HPDE6-E6E7 (cell line): ENCODE data around the gene CCDC194.

Source experiments
- DNase-seq: peaks from one replicate; pipeline ENCODE4 v3.0.0; 2011; ENCODE audit warnings: missing footprints; ENCODE audit errors: extremely low spot score

CCDC194 gene

DNA sequence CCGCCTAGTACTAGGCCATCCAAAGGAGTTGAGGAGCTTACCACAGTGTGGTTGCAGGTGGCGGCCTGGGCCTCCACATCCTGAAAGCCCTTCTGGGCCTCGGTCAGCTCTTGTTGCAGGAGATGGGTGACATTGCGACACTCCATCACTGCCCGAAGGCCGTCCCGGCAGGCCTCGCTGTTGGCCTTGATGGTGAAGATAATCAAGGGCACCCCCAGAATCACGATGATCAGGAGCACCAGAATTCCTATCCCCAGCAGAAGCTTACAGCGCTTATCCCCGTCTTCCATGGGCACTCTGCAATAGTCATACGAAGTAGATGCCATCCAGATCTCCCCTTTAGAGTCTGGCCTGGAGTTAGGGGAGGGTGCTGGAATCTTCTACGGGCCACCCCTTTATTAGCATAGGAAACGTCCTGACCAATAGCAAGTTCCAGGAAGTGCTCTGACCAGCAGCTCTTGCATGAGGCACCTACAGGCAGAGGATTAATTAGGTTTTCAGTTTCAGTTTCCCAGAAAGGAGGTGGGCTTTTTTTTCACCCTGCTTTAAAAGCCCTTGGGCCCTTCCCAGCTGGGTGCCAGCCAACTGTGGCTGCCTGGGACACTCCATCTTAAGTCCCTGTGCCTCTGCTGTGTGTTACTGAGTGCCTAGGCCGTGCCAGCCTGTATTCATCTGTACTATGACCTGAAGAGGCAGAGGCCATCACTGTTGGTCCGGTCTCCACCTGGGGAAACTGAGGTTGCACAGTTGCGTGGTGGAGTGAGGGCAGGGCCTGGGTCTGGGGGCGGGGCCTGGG lies 11.5 kb upstream of the CCDC194 start, which contains the start of gene BST2:
Gene BST2, minus strand, starts transcription at position 381 of the 796 bp plus-strand sequence. Its CDS starts 55 bp downstream, at position 326.
- DNase-seq = peak; percentile 98

GRCh38 chr19:17404621-17405249 lies 10.7 kb upstream of the CCDC194 start:
- DNase-seq = no peak

DNA sequence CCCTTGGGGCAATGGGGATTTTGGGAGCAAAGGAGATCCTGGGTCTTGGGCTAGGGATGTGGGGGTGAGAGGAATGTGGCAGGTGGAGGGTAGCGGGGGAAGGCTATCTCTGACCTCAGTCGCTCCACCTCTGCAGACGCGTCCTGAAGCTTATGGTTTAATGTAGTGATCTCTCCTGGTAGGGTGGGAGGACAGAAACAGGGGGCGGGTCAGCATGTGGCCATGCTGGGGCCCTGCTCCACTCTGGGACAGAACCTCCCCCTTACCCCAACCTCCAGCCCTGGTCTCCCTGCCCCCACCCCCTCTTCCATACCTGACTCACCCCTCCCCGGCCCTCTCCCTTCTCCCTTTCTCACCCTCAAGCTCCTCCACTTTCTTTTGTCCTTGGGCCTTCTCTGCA lies 10.0 kb upstream of the CCDC194 start:
- DNase-seq = no peak

DNA sequence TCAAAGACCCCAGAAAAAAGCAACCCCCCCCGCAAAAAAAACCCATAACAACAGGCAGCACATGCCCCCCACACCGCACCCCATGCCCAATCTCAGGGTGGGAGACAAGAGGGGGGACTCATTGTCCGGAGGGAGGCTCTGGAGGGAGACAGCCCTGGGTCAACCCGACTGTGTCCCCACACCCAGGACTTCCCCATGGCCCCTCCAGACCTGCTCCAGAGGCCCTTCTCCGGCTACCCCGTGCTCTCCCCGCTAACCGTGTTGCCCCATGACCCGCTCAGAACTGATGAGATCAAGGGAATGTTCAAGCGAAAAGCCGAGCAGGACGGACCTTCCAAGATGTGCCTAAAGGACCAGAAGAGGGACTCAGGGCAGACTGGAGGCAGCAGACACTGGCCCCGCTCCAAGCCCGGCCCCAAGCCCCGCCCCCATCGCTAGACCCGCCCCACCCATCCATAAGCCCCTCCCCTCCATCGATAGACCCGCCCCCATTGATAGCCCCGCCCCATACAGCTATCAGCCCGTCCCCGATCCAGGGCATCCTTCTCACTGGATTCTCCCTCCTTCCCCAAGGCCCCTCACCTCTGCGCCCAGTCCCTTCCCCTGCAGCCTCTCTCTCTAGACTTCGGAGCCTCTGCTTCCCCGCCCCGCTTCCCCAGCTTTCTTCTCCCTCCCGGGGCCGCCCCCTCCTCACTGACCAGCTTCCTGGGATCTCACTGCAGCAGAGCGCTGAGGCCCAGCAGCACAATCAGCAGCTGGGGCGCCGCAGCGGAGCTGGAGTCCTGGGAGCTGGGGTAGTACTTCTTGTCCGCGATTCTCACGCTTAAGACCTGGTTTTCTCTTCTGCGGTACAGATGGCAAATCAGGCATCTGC lies 9.2 kb upstream of the CCDC194 start:
- DNase-seq = no peak

DNA sequence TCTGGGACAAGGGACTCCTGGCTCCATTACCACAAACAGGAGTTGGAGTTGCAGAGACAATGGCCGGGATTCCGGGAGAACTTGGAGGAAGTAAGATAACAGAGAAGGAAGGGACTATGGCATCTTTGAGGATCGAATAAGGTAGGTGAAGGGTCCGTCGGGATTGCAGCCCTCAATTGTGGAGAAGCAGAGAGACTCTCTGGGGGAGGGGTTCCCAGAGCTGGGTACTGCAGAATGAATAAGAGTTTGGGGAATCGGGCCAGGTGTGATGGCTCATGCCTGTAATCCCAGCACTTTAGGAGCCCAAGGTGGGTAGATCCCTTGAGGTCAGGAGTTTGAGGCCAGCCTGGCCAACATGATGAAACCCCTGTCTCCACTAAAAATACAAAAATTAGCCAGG lies 7.6 kb upstream of the CCDC194 start:
- no peak for DNase-seq

DNA sequence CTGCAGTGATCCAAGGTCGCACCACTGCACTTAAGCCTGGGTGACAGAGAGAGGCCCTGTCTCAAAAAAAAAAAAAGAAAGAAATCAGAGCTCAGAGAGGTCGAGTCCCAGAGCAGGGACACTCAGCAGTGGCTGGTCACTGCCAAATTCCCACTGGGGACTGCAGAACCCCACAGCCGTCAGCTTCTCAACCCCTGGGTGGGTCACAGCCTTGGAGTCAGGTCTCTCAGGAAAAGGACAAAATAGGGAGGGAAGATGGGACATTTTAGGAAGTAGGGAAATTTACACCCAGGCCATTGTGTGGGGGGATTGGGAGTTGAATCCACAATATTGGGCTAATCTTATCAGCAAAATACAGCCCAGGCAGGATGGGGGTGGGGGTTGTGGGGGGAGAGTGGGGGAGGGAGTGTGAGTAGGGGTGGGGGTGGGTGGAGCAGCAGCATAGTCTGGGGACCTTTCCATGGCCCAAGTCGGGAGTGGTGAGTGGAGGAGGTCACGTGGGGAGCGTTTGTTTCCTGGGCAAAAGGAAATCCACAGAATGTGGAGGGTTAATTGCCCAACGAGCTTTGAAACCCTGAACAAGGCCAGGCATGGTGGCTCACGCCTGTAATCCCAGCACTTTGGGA lies 5.0 kb upstream of the CCDC194 start:
- DNase-seq = no peak

- no peak for DNase-seq
Measured at GRCh38 chr19:17394891-17395415, 957 bp upstream of the CCDC194 start.

DNA sequence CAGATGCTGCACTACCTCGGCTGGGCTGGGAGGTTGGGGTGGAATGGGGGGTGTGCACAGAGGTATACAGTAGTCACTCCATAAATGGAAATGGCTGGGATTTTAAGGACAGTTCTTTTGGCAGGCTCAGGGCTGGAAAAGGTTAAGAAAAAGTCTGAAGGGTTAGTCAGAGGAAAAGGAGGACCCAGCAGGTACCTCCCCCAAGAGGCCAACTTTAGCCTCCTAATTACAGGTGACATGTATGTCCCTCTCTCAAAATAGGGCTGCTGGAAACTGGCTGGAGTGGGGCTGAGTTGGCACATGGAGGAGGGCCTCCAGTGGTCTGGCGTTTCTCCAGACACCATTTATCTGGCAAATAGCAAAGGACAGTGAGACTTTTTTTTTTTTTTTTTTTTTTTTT lies 994 bp downstream of the CCDC194 start:
- no peak for DNase-seq

DNA sequence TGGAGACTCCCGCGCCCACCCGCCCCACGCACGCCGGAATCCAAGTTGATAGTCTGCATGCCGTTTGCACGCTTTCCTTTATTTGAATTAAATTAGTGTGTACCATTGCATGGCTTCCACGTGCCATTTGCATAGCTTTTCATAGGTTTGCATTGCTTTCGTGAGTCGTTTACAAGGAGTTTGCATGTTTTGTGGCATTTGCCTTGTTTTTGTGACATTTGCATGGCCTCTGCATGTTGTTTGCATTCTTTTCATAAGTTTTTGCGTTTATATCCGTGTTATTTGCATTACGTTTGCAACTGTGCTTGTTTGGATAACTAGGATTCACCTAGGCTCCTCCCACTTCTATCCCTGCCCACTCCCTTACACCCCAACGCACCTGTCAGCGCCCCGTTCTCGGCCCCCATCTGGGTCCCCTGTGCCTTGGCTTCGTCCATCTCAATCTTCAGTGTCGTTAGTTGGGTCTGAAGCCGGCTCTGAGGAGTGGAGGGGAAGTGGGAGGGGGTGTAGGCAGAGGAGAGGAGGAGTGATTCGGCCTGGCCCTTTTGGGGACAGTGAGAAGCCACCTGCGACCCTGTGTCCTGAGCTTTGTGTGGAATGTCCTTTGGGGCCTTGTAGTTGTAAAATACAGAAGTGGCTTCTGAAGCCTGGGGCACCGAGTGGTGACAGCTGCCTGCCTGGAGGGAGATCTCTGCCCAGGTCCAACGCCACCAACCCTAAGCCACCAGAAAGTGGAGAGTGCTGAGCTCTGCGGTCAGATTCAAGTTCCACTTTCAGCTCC lies 2.4 kb downstream of the CCDC194 start:
- no peak for DNase-seq

GRCh38 chr19:17390665-17391370 lies 3.2 kb downstream of the CCDC194 start:
- DNase-seq = peak; percentile 85

DNA sequence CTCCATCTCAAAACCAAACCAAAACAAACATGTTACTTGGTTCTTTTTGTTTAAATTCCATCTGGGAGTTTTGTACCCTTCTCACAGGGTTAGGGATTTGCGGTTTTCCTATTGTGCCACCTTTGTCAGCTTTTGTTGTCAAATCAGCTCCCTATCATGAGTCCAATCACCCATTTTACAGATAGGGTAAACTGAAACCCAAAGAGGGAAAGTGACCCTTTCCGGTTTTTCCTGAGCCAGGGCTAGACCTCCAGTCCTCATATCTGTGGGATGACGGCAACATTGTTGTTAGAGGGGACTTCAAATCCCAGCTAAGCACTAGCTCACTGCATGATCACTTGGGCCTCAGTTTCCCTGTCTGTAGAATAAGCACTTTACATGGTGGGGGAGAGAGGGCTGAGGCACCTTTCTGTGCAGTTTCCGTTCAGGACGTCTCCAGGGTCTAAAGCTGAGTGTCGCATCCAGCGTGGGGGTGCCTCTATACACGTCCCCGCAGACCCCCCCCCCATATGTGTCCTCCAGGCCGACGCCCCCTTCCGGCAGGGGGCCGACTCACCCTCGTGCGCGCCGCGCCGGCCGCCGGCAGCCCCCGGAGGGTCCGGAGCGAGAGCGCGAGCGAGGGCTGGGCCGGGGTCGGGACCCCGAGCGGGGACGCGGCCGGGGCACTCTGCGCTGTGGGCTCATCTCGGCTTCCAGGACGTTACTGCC lies 3.9 kb downstream of the CCDC194 start:
- DNase-seq = no peak

GRCh38 chr19:17389288-17389687 lies 4.7 kb downstream of the CCDC194 start:
- DNase-seq = no peak

GRCh38 chr19:17385878-17386611 lies 8.0 kb downstream of the CCDC194 start:
- no peak for DNase-seq

DNA sequence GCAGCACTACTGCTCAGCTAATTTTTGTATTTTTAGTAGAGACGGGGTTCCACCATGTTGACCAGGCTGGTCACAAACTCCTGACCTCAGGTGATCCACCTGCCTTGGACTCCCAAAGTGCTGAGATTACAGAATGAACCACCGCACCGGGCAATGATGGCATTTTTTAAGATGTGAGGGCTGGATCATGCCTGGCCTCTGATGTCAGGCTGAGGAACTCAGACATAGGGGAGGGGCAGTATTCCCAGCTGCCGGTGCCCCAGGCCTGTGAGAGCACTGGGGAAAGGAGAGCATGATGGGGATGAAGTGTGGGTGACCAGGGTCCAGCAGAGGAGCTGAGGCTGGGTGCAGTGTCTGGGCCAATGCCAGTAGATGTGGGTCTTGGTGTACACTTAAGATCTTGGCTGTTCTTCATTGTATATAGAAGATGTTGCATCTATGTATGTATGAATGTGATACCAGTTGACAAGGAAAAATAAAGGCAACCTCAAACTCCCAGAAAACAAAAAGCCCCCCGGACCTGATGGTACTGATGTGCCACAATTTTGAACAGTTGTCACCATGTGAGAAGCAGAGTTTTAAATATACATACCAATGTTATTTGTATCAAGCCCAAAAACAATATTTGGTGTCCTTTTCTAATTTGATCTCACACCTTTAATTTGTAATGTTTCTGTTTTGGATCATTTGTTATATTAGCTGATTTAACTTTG lies 13.4 kb downstream of the CCDC194 start:
- DNase-seq = no peak

DNA sequence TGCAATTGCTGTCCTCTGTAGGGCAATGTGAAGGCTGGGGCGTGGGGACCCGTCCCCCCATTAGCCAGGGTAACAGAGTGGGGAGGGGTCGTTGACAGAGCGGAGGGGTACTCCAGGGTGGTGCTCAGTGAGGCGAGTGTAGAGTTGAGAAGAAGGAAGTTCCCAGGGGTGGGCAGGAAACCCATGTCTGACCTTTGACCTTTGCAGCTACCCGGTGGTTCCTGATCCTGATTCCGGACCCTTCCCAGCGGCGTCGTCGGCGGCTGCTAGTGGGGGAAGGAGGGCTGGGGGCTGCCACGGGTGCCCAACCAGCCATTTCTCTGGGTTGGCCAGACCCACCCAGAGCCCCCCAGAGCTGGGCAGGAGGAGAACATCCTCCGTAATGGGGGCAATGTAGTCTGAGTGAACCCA lies 14.8 kb downstream of the CCDC194 start:
- DNase-seq = no peak

GRCh38 chr19:17378271-17378670 lies 15.7 kb downstream of the CCDC194 start:
- no peak for DNase-seq

- no peak for DNase-seq
Measured at GRCh38 chr19:17376935-17377600, 16.9 kb downstream of the CCDC194 start, which contains the start of gene PLVAP. Gene PLVAP (minus strand): TSS chr19:17377342. CDS start chr19:17377288, 54 bp downstream.
